OCI-LY3 (cell line): ENCODE measurements around the gene LRRC8D.

Source experiments
- H2AFZ ChIP-seq: fragments of 200-600, 300-600 bp; shearing (Covaris generic); 2 replicates; pipeline ENCODE4 v1.6.0; 2014; ENCODE audit warnings: antibody characterized with exemption, low read depth, low read length
- H3K27ac ChIP-seq: fragments of 200-600, 300-600 bp; sonication (generic); 2 replicates; pipeline ENCODE4 v1.5.1; 2014; ENCODE audit warnings: mild to moderate bottlenecking, low read length, moderate library complexity, mixed read lengths
- H3K27me3 ChIP-seq: fragments of 200-600, 300-600 bp; sonication (generic); 2 replicates; pipeline ENCODE4 v1.6.1; 2014; ENCODE audit warnings: low read depth, low read length, mixed read lengths
- H3K36me3 ChIP-seq: fragments of 200-600, 300-600 bp; sonication (generic); replicated peaks from 2 replicates; pipeline ENCODE3; 2014; ENCODE audit warnings: low read depth, low read length, mixed read lengths
- H3K4me1 ChIP-seq: fragments of 300-600, 200-600 bp; sonication (generic); 2 replicates; pipeline ENCODE4 v1.6.1; 2014; ENCODE audit warnings: low read length, mixed read lengths
- H3K4me2 ChIP-seq: fragments of 200-600, 300-600 bp; sonication (generic); 2 replicates; pipeline ENCODE4 v1.6.1; 2014; ENCODE audit warnings: low read length, mixed read lengths
- H3K4me3 ChIP-seq: fragments of 300-600, 200-600 bp; sonication (generic); 2 replicates; pipeline ENCODE4 v1.5.1; 2014; ENCODE audit warnings: antibody characterized with exemption, mild to moderate bottlenecking, low read length, moderate library complexity
- H3K79me2 ChIP-seq: fragments of 300-600, 200-600 bp; shearing (Covaris generic); 2 replicates; pipeline ENCODE4 v1.6.1; 2014; ENCODE audit warnings: mild to moderate bottlenecking, low read length, mixed read lengths
- H3K9ac ChIP-seq: fragments of 300-600, 200-600 bp; shearing (Covaris generic); 2 replicates; pipeline ENCODE4 v1.6.0; 2014; ENCODE audit warnings: mild to moderate bottlenecking, low read length, moderate library complexity
- H3K9me3 ChIP-seq: fragments of 200-600, 300-600 bp; shearing (Covaris generic); 2 replicates; pipeline ENCODE4 v1.6.1; 2014; ENCODE audit warnings: low read length, mixed read lengths; ENCODE audit not compliant: insufficient read depth
- H4K20me1 ChIP-seq: fragments of 200-600, 300-600 bp; sonication (generic); 2 replicates; pipeline ENCODE4 v1.6.1; 2016; ENCODE audit warnings: low read length, mixed read lengths; ENCODE audit not compliant: insufficient read depth
- CTCF ChIP-seq: fragments of 200-600, 300-600 bp; sonication (generic); IDR thresholded peaks from 2 replicates; pipeline ENCODE4 v1.5.1; 2014; ENCODE audit warnings: antibody characterized with exemption, low read length, low read depth
- EZH2phosphoT487 ChIP-seq: fragments of 200-600 bp; shearing (Covaris generic); IDR thresholded peaks from 2 replicates; pipeline ENCODE4 v1.6.1; 2018; ENCODE audit warnings: antibody characterized with exemption, mixed run types, low read depth

The LRRC8D gene

DNA sequence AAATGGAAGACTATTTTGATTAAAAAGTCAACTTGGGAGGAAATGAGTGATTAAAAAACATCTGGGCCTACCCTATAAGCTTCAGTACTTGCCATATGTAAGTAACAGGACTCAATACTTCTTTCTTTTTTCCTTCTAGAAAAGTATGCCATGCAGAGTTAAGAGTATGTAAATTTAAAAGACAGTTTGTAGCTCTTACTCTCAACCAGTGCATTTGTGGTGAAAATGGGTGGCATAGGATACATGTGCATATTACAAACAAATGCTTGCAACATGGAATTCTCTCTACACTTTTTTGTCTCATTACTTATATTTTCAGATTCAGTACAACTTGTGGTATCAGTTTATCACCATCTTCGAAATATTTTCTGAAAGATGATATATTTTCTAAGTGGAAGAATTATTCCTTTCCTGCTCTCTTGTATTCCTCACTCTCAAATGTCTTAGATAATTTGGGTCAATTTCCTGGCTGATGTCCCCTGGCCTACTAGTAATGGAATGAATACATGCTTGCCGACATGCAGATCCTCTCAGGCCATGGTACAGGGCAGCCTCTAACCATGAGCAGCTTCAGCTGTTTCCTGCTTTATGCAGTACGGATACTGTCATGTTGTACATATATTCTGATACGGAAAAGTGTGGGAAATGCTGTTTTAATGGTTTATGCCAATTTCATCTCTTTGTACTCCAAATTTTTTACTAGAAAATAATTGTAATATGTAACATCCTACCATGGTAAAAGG, 92.7 kb downstream of the LRRC8D start:
- H3K4me3 ChIP-seq = no peak overlapping the region
- no peak for TF ChIP-seq EZH2phosphoT487
- no peak for TF ChIP-seq CTCF
- no peaks in the 10 kb centered on the region for H4K20me1 ChIP-seq
- no peak overlapping the region for H2AFZ ChIP-seq
- no peak overlapping the region for H3K9ac ChIP-seq
- H3K4me2 ChIP-seq = no peak overlapping the region
- no peaks in the 10 kb centered on the region for H3K9me3 ChIP-seq
- H3K27me3 ChIP-seq = no peaks in the 10 kb centered on the region
- H3K36me3 ChIP-seq = no peaks in the 10 kb centered on the region
- no peak overlapping the region for H3K27ac ChIP-seq
- H3K4me1 ChIP-seq = no peaks in the 10 kb centered on the region
- H3K79me2 ChIP-seq = no peaks in the 10 kb centered on the region

DNA sequence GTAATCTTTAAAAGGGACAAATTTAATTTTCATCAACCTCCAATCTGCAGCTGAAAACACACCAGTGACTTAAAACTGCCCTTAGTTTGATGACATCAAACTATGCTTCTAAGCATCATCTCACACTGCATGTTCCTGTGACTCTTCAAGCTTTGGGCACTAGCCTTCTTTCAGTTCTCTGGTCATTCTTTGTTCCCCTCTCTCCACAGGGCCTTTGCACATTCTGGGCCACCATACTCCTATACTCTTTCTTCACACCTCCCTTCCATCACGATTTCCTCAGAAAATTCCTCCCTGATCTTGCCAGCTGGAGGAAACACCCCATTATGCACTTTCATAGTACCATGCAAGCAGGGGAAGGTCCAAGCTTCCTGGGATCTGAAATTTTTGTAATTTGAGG, 96.5 kb downstream of the LRRC8D start:
- Histone ChIP-seq H2AFZ (no peak overlapping the region), H3K4me3 (no peak overlapping the region), H3K4me1 (no peaks in the 10 kb centered on the region), H3K79me2 (no peaks in the 10 kb centered on the region), H3K9ac (no peak overlapping the region), H3K27ac (no peak overlapping the region), H3K36me3 (no peaks in the 10 kb centered on the region), H3K4me2 (no peak overlapping the region), H4K20me1 (no peaks in the 10 kb centered on the region), H3K9me3 (no peaks in the 10 kb centered on the region), H3K27me3 (no peaks in the 10 kb centered on the region)
- TF ChIP-seq CTCF (no peak), EZH2phosphoT487 (no peak)

- Histone ChIP-seq H3K27me3 (no peaks in the 10 kb centered on the region), H4K20me1 (no peaks in the 10 kb centered on the region), H3K79me2 (no peaks in the 10 kb centered on the region), H2AFZ (no peak overlapping the region), H3K36me3 (peaks cover 2% of the 10 kb centered on the region), H3K4me2 (no peak overlapping the region), H3K9me3 (no peaks in the 10 kb centered on the region), H3K4me3 (no peak overlapping the region), H3K27ac (no peak overlapping the region), H3K9ac (no peak overlapping the region), H3K4me1 (no peaks in the 10 kb centered on the region)
- TF ChIP-seq EZH2phosphoT487 (no peak), CTCF (no peak)
Observed at GRCh38 chr1:89918127-89918793, 97.4 kb downstream of the LRRC8D start.

GRCh38 chr1:89918794-89919155, 97.9 kb downstream of the LRRC8D start:
- H2AFZ ChIP-seq = no peak overlapping the region
- H3K36me3 ChIP-seq = peaks cover 2% of the 10 kb centered on the region
- no peaks in the 10 kb centered on the region for H3K79me2 ChIP-seq
- no peaks in the 10 kb centered on the region for H3K9me3 ChIP-seq
- H3K4me1 ChIP-seq = no peaks in the 10 kb centered on the region
- no peak overlapping the region for H3K27ac ChIP-seq
- H4K20me1 ChIP-seq = no peaks in the 10 kb centered on the region
- H3K4me2 ChIP-seq = no peak overlapping the region
- no peaks in the 10 kb centered on the region for H3K27me3 ChIP-seq
- TF ChIP-seq CTCF (no peak), EZH2phosphoT487 (no peak)
- no peak overlapping the region for H3K9ac ChIP-seq
- H3K4me3 ChIP-seq = no peak overlapping the region
